ENCODE measurements around the gene PAX3. TPM values are rescaled to one million over a fixed set of nuclear protein-coding genes. Genes with fewer than 3 reads are reported as not detected.

The PAX3 gene
- total and polyA plus RNA-seq, 11 donors: 0.42 TPM; not detected in 10

GRCh38 chr2:222297600-222297935, 1.2 kb downstream of the PAX3 start:
- H3K27me3 ChIP-seq: peaks cover 85 to 100% (median 99%) of the 10 kb centered on the region in 9 donors
- no peaks in the 10 kb centered on the region for H3K9me3 ChIP-seq
- H3K27ac ChIP-seq: no peak overlapping the region
- no peak overlapping the region for H3K4me3 ChIP-seq
- TF ChIP-seq POLR2A (IDR thresholded peaks at IDR 0.05) (no peak), CTCF (IDR thresholded peaks at IDR 0.05) (no peak)
- intact Hi-C loops (cut with DNase I): no loop called here
- H3K4me1 ChIP-seq: peaks cover 0 to 62% (median 15%) of the 10 kb centered on the region in 12 donors
- 8 to 29% (median 18%) methylated on average over 5 to 6 of the region's 6 CpGs for WGBS, 4 donors
- ATAC-seq: no peak
- no peaks in the 10 kb centered on the region for H3K36me3 ChIP-seq
- DNase-seq: no peak

GRCh38 chr2:222296911-222297599, 1.7 kb downstream of the PAX3 start:
- TF ChIP-seq CTCF (IDR thresholded peaks at IDR 0.05): no peak
- no peak for TF ChIP-seq POLR2A (IDR thresholded peaks at IDR 0.05)
- no peak for ATAC-seq
- Histone ChIP-seq H3K4me3 (no peak overlapping the region), H3K27ac (no peak overlapping the region), H3K9me3 (no peaks in the 10 kb centered on the region), H3K4me1 (peaks cover 0 to 56% (median 15%) of the 10 kb centered on the region in 12 donors), H3K36me3 (no peaks in the 10 kb centered on the region), H3K27me3 (peaks cover 83 to 100% (median 99%) of the 10 kb centered on the region in 9 donors)
- intact Hi-C loops (cut with DNase I): no loop called here
- WGBS, 4 donors: 7 to 10% (median 8%) methylated on average over 36 of the region's 36 CpGs
- no peak for DNase-seq

- DNase-seq (no peak), ATAC-seq (no peak)
- Histone ChIP-seq H3K4me1 (peaks cover 0 to 51% (median 15%) of the 10 kb centered on the region in 12 donors), H3K27ac (no peak overlapping the region), H3K9me3 (no peaks in the 10 kb centered on the region), H3K36me3 (no peaks in the 10 kb centered on the region), H3K4me3 (peak overlapping the region in 3 of 12 donors; percentile 8 to 40 (median 21)), H3K27me3 (peaks cover 84 to 100% (median 97%) of the 10 kb centered on the region in 9 donors)
- intact Hi-C loops (cut with DNase I): no loop called here
- TF ChIP-seq POLR2A (IDR thresholded peaks at IDR 0.05) (no peak), CTCF (IDR thresholded peaks at IDR 0.05) (no peak)
- 5 to 9% (median 8%) methylated on average over 6 of the region's 6 CpGs for WGBS, 4 donors
Measured at GRCh38 chr2:222296311-222296741, 2.5 kb downstream of the PAX3 start.

- peak overlapping the region in 10 of 12 donors; percentile 8 to 44 (median 15) for H3K4me3 ChIP-seq
- H3K27me3 ChIP-seq: peaks cover 83 to 100% (median 97%) of the 10 kb centered on the region in 9 donors
Measured at GRCh38 chr2:222295368-222296062, 3.3 kb downstream of the PAX3 start.

More at GRCh38 chr2:222295368-222296062, 3.3 kb downstream of the PAX3 start:
- intact Hi-C loops (cut with DNase I): no loop called here
- no peaks in the 10 kb centered on the region for H3K9me3 ChIP-seq
- H3K36me3 ChIP-seq: no peaks in the 10 kb centered on the region
- ATAC-seq (no peak), DNase-seq (no peak)
- no peak for TF ChIP-seq POLR2A (IDR thresholded peaks at IDR 0.05)
- no peak for TF ChIP-seq CTCF (IDR thresholded peaks at IDR 0.05)
- 3 to 5% (median 5%) methylated on average over 28 to 33 of the region's 33 CpGs for WGBS, 4 donors
- no peak overlapping the region for H3K27ac ChIP-seq
- peaks cover 0 to 46% (median 15%) of the 10 kb centered on the region in 12 donors for H3K4me1 ChIP-seq

All from heart left ventricle (tissue), 16 donors.